Liver (tissue), 9 donors: ENCODE results near the gene CCDC12. TPM values are rescaled to one million over a fixed set of nuclear protein-coding genes. Genes with fewer than 3 reads are reported as not detected.

ENCODE experiments used
- DNase-seq: peaks from one replicate; pipeline ENCODE4 v3.0.0-alpha.2; 2017; ENCODE audit warnings: low spot score
- H3K27ac ChIP-seq, 2 donors: one replicate each; pipeline ENCODE4 v1.7.0; 2013; ENCODE audit warnings: inconsistent platforms in 2 of 2, low read length in 2 of 2, control low read depth in 1 of 2, low read depth in 1 of 2, mild to moderate bottlenecking in 1 of 2
- H3K27me3 ChIP-seq, 4 donors: one replicate each; pipeline versions ENCODE4 v1.6.1 to v1.7.0; 2013; ENCODE audit warnings: low read length in 3 of 4, inconsistent platforms in 1 of 4, mild to moderate bottlenecking in 1 of 4, moderate library complexity in 1 of 4; ENCODE audit not compliant: control insufficient read depth in 4 of 4, insufficient read depth in 4 of 4
- H3K36me3 ChIP-seq, 4 donors: one replicate each; pipeline versions ENCODE4 v1.6.1 to v1.7.0; 2013; ENCODE audit warnings: low read length in 3 of 4, mild to moderate bottlenecking in 3 of 4, low read depth in 1 of 4, moderate library complexity in 1 of 4; ENCODE audit not compliant: control insufficient read depth in 4 of 4, insufficient read depth in 3 of 4
- H3K4me1 ChIP-seq, 4 donors: one replicate each; pipeline versions ENCODE4 v1.6.1 to v1.7.0; 2013; ENCODE audit warnings: low read length in 3 of 4, mild to moderate bottlenecking in 3 of 4, moderate library complexity in 1 of 4; ENCODE audit not compliant: control insufficient read depth in 4 of 4, insufficient read depth in 4 of 4
- H3K4me3 ChIP-seq, 3 donors: one replicate each; pipeline versions ENCODE4 v1.6.1 to v1.7.0; 2013; ENCODE audit warnings: low read length in 3 of 3, control low read depth in 1 of 3, low read depth in 1 of 3, mild to moderate bottlenecking in 1 of 3
- H3K9ac ChIP-seq, 2 donors: one replicate each; pipeline ENCODE4 v1.7.0; 2013; ENCODE audit warnings: low read length in 2 of 2, mild to moderate bottlenecking in 2 of 2, moderate library complexity in 2 of 2, control low read depth in 1 of 2, low read depth in 1 of 2
- H3K9me3 ChIP-seq, 4 donors: one replicate each; pipeline versions ENCODE4 v1.6.1 to v1.7.0; 2013; ENCODE audit warnings: low read length in 3 of 4; ENCODE audit not compliant: control insufficient read depth in 4 of 4
- EGR1 ChIP-seq, 2 donors: IDR thresholded peaks; 2 replicates each; pipeline ENCODE4 v1.6.1; 2016 to 2018; ENCODE audit warnings: antibody characterized with exemption in 2 of 2, low read depth in 2 of 2
- FOXA1 ChIP-seq: IDR thresholded peaks from 2 replicates; pipeline ENCODE4 v1.6.1; 2016; ENCODE audit warnings: antibody characterized with exemption
- FOXA2 ChIP-seq: IDR thresholded peaks from 2 replicates; pipeline ENCODE4 v1.6.1; 2016; ENCODE audit warnings: antibody characterized with exemption
- GABPA ChIP-seq, 2 donors: IDR thresholded peaks in 1 of 2; conservative IDR thresholded peaks in 1 of 2; 2 replicates each; pipeline ENCODE4 v1.6.1; 2016; ENCODE audit warnings: antibody characterized with exemption in 2 of 2, mild to moderate bottlenecking in 1 of 2, moderate library complexity in 1 of 2
- HNF4A ChIP-seq, 2 donors: conservative IDR thresholded peaks; 2 replicates each; pipeline ENCODE4 v1.6.1; 2016; ENCODE audit warnings: antibody characterized with exemption in 2 of 2, mild to moderate bottlenecking in 2 of 2
- HNF4G ChIP-seq: IDR thresholded peaks from 2 replicates; pipeline ENCODE4 v1.6.1; 2016; ENCODE audit warnings: antibody characterized with exemption
- JUND ChIP-seq, 2 donors: IDR thresholded peaks; 2 replicates each; pipeline ENCODE4 v1.6.1; 2016; ENCODE audit warnings: antibody characterized with exemption in 2 of 2
- RAD21 ChIP-seq, 2 donors: IDR thresholded peaks; 2 replicates each; pipeline ENCODE4 v1.6.1; 2016; ENCODE audit warnings: antibody characterized with exemption in 2 of 2, mild to moderate bottlenecking in 2 of 2
- RXRA ChIP-seq, 2 donors: IDR thresholded peaks; 2 replicates each; pipeline ENCODE4 v1.6.1; 2017 to 2018; ENCODE audit warnings: antibody characterized with exemption in 2 of 2, mild to moderate bottlenecking in 1 of 2
- SP1 ChIP-seq: IDR thresholded peaks from 2 replicates; pipeline ENCODE4 v1.6.1; 2018; ENCODE audit warnings: antibody characterized with exemption, mild to moderate bottlenecking
- TAF1 ChIP-seq: conservative IDR thresholded peaks from 2 replicates; pipeline ENCODE4 v1.6.1; 2016; ENCODE audit warnings: antibody characterized with exemption, mild to moderate bottlenecking
- YY1 ChIP-seq: IDR thresholded peaks from 2 replicates; pipeline ENCODE4 v1.6.1; 2016; ENCODE audit warnings: antibody characterized with exemption, mild to moderate bottlenecking
- WGBS: extraction: QIAGEN DNeasy Blood & Tissue Kit; methylation state at CpG from one replicate; pipeline ENCODE4 v1.1.7; 2013; 5-methylcytosine and 5-hydroxymethylcytosine counted together
- polyA plus RNA-seq, 2 donors: library from polyadenylated mRNA; stranded (reverse) in 1 of 2; unstranded in 1 of 2; fragments of 200-250 nt in 1 of 2; fragments of >200 nt in 1 of 2; fragmentation: Nextera tagmentation in 1 of 2; extraction: Ambion mirVana in 1 of 2; gene quantifications; one replicate each; pipeline versions ENCODE4 v1.2.1 to v1.2.3, GENCODE V29; 2013 to 2015
- total RNA-seq, 2 donors: library from RNA; depleted of rRNA; stranded (reverse); fragments of >200 nt; gene quantifications; one replicate each; pipeline ENCODE4 v1.2.3, GENCODE V29; 2014
- TF ChIP-seq, protein P1 (sequence below): IDR thresholded peaks from 2 replicates; pipeline ENCODE4 v1.6.1; 2016; ENCODE audit warnings: antibody characterized with exemption
- TF ChIP-seq, protein P2 (sequence below): IDR thresholded peaks from 2 replicates; pipeline ENCODE4 v1.6.1; 2016; ENCODE audit warnings: antibody characterized with exemption
- donor health status: healthy.
- donor health status: healthy.
- donor health status: healthy.
- donor health status: healthy.
- donor health status: healthy.

CCDC12 gene
- total and polyA plus RNA-seq, 4 donors = 8.5 to 35.1 (median 26.6) TPM

DNA sequence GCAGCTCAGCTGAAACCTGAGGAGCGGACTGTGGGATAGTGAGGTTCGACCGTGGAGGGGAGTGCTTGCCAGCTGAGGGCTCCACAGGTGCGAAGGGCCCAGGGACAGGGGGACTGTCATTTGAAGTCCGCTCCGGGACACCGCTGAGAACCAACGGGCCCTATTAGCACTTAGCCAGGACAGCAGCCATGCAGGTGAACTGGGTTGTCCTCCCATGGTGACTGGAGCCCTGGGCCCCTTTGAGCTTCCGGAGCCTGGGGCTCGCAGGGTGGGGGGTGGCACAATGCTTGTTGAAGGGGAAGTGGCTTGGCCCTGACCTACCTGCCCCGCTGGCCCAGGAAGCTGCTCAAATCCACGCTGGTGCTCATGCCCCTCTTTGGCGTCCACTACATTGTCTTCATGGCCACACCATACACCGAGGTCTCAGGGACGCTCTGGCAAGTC, 74.3 kb downstream of the CCDC12 start:
- H3K4me3 ChIP-seq = no peak overlapping the region
- WGBS = 91% methylated on average over 15 of the region's 15 CpGs
- DNase-seq = no peak

DNA sequence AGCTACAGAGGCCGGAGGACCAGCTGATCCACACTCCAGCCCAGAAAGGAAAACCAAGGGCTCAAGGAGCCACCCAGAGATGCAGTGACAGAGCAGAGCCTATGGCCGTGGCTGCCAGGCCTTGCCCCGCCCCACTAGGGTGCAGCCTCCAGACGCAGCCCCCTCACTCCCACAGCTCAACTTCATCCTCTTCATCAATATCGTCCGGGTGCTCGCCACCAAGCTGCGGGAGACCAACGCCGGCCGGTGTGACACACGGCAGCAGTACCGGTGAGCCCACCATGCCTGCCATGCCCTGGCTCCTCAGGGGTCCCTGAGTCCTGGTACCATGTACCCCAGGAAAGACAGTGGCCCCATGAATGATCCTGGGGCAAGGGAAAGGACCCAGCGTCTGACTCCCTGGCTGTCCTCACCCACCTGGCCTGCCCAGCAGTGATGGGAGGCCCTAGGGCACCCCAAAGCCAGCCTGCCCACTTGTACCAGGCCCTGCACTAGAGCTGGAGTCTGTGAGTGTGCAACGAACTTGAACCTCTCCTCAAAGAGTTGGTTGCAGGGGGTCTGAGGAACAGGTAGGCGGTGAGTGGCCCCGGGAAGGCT, 74.9 kb downstream of the CCDC12 start:
- H3K9ac ChIP-seq = no peak overlapping the region
- no peaks in the 10 kb centered on the region for H3K9me3 ChIP-seq
- H3K4me3 ChIP-seq = no peak overlapping the region
- no peak for DNase-seq
- no peak overlapping the region for H3K27ac ChIP-seq
- TF ChIP-seq RXRA (IDR thresholded peaks at IDR 0.05) (no peak), YY1 (no peak), HNF4G (no peak), GABPA (IDR thresholded peaks at IDR 0.05 in 1 of 2, conservative IDR thresholded peaks at IDR 0.05 in 1 of 2) (no peak), HNF4A (conservative IDR thresholded peaks at IDR 0.05) (no peak), RAD21 (IDR thresholded peaks at IDR 0.05) (no peak)
- TF ChIP-seq, protein P1, sequence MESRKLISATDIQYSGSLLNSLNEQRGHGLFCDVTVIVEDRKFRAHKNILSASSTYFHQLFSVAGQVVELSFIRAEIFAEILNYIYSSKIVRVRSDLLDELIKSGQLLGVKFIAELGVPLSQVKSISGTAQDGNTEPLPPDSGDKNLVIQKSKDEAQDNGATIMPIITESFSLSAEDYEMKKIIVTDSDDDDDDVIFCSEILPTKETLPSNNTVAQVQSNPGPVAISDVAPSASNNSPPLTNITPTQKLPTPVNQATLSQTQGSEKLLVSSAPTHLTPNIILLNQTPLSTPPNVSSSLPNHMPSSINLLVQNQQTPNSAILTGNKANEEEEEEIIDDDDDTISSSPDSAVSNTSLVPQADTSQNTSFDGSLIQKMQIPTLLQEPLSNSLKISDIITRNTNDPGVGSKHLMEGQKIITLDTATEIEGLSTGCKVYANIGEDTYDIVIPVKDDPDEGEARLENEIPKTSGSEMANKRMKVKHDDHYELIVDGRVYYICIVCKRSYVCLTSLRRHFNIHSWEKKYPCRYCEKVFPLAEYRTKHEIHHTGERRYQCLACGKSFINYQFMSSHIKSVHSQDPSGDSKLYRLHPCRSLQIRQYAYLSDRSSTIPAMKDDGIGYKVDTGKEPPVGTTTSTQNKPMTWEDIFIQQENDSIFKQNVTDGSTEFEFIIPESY = no peak
- TF ChIP-seq, protein P2, sequence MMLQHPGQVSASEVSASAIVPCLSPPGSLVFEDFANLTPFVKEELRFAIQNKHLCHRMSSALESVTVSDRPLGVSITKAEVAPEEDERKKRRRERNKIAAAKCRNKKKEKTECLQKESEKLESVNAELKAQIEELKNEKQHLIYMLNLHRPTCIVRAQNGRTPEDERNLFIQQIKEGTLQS = no peak
- no peaks in the 10 kb centered on the region for H3K4me1 ChIP-seq
- 91% methylated on average over 17 of the region's 17 CpGs for whole genome bisulfite sequencing
- H3K36me3 ChIP-seq = no peaks in the 10 kb centered on the region
- H3K27me3 ChIP-seq = no peaks in the 10 kb centered on the region

More for the DNA sequence above, 74.3 kb downstream of the CCDC12 start:
- Histone ChIP-seq H3K9ac (no peak overlapping the region), H3K4me1 (no peaks in the 10 kb centered on the region), H3K9me3 (no peaks in the 10 kb centered on the region), H3K36me3 (no peaks in the 10 kb centered on the region), H3K27ac (no peak overlapping the region), H3K27me3 (no peaks in the 10 kb centered on the region)
- TF ChIP-seq JUND (IDR thresholded peaks at IDR 0.05) = no peak
- TF ChIP-seq GABPA (IDR thresholded peaks at IDR 0.05 in 1 of 2, conservative IDR thresholded peaks at IDR 0.05 in 1 of 2) = no peak
- TF ChIP-seq FOXA2 = no peak
- no peak for TF ChIP-seq YY1
- TF ChIP-seq, protein P1 = no peak
- no peak for TF ChIP-seq SP1

- H3K9ac ChIP-seq = no peak overlapping the region
- H3K9me3 ChIP-seq = no peaks in the 10 kb centered on the region
- DNase-seq = no peak
- H3K36me3 ChIP-seq = no peaks in the 10 kb centered on the region
- no peak for TF ChIP-seq EGR1 (IDR thresholded peaks at IDR 0.05; ENCODE audit: low read depth in 2 of 2)
- no peak for TF ChIP-seq HNF4A (conservative IDR thresholded peaks at IDR 0.05)
- no peak for TF ChIP-seq RXRA (IDR thresholded peaks at IDR 0.05)
- no peak for TF ChIP-seq FOXA1
- no peak for TF ChIP-seq JUND (IDR thresholded peaks at IDR 0.05)
- TF ChIP-seq HNF4G = no peak
- no peak for TF ChIP-seq SP1
- TF ChIP-seq, protein P1 = no peak
- no peak for TF ChIP-seq TAF1
- no peak for TF ChIP-seq YY1
- 82% methylated on average over 3 of the region's 3 CpGs for WGBS
- no peak overlapping the region for H3K27ac ChIP-seq
- no peaks in the 10 kb centered on the region for H3K4me1 ChIP-seq
- no peaks in the 10 kb centered on the region for H3K27me3 ChIP-seq
- no peak overlapping the region for H3K4me3 ChIP-seq
These were observed 75.5 kb downstream of the CCDC12 start for GRCh38 chr3:46901061-46901460.
